GM18499 (cell line): ENCODE measurements around the gene EHHADH.
A peak's percentile ranks its signal among the peaks of the same experiment; 100 is the strongest.
"Not testable (repeated sequence)": the region's sequence is repeated elsewhere in the genome, so short reads cannot be mapped to it uniquely, and the experiment has no call there.

Experiments used
- ATAC-seq: cut with Tn5 transposase; IDR thresholded peaks from one replicate; pipeline ENCODE4 v1.9.1; 2021; ENCODE audit warnings: moderate number of reproducible peaks; ENCODE audit not compliant: insufficient read depth, unreplicated experiment

The EHHADH gene

DNA sequence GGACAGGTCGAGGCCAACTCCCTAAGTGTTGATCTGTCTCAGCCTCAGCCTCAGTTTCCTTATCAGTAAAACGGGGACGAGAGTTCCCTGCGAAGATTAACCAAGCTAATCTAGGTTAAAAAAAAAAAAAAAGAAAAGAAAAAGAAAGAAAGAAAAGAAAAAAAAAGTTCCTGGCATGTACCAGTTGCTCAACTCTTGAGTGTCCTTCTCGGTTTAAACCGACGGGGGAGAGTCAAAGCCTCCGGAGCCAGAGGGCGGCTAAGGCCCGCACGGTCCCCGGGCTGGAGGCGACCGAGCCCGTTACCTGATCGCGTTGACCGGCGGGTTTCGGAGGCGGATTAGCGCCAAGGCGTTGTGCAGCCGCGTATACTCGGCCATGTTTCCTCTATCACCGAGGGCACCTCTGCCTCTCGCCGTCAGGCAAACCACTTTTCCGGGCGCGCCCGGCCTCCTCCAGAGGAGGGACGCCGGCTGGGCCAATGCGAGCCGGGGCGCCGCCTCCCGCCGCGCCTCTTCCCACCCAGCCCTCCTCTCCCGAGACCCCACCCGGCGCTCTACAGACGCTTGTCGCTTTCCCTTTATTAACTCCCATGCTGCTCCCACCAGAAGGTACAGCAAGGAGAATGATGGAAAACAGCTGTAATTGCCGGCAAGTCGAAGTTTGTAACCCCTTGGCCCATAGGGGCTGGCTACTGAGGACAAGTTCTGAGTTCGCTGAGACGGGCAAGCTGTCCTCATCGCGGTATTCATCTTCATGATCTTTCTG is at the start of gene EHHADH:
Gene EHHADH (minus strand): TSS at position 405 of the 766 bp plus-strand sequence. CDS start 27 bp downstream, at position 378.
- ATAC-seq = no peak

DNA sequence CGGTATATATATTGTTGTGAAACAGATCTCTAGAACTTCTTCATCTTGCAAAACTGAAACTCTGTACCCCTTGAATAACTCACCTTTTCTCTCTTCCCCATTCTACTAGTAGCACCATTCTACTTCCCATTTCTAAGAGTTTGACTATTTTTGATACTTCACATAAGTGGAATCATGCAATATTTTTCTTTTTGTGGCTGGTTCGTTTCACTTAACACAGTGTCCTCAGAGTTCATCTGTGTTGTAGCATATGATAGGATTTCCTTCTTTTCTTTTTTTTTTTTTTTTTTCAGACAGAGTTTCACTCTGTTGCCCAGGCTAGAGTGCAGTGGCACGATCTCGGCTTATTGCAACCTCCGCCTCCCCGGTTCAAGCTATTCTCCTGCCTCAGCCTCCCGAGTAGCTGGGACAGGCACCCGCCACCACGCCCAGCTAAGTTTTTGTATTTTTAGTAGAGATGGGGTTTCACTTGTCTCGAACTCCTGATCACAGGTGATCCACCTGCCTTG is 46.1 kb upstream of the EHHADH start:
- ATAC-seq = not testable (repeated sequence)

DNA sequence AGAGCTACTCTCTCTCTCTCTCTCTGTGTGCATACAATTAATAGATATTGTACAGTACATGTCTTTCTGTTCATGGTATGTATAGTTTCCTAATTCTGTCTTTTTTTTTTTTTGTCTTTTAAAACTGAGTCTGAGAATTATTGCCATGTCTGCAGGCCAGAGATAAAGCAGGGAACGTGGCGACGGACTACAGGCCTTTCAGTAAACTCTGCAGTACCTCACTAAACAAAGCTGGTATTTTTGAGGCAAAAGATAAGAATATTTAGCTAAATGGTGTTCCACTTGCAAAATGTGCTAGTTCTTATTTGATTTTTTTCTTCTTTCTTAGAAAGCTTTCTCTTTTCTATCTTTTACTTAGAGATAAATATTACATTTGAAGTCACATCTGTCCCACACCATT is 44.0 kb upstream of the EHHADH start:
- ATAC-seq = no peak

DNA sequence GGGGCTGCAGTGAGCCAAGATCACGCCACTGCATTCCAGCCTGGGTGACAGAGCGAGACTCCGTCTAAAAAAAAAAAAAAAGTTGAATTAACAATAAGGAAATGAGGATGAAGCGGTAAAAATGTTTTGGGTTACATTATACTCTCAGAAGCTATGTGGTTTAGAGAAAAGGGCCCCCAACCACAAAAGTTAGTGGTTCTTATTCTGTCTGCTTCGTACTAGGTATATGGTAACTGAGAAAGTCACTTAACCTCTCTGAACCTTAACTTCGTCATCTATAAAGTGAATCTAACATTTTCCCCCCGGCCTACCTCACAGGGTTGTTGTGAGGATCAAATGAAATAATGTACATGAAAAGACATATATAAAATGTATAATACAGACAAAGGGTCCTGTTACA is 38.4 kb upstream of the EHHADH start:
- no peak for ATAC-seq

DNA sequence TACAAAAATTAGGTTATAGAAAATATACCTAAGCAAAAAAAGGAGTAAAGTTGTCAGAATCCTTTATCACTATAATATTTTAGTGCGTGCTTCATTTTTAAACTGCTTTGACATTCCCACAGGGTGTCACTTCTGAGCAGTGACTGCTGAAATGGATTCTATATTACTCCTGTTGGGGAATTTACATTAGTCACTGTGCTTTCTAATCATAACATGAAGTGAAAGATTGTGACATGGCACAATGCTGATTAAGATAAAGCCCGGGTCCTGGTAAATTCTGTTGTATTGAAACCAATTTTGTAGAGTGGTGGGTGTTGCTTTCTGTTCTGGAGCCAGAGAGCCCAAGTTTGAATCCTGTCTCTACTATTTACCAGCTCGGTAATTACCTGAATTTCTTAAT is 36.4 kb upstream of the EHHADH start:
- no peak for ATAC-seq

DNA sequence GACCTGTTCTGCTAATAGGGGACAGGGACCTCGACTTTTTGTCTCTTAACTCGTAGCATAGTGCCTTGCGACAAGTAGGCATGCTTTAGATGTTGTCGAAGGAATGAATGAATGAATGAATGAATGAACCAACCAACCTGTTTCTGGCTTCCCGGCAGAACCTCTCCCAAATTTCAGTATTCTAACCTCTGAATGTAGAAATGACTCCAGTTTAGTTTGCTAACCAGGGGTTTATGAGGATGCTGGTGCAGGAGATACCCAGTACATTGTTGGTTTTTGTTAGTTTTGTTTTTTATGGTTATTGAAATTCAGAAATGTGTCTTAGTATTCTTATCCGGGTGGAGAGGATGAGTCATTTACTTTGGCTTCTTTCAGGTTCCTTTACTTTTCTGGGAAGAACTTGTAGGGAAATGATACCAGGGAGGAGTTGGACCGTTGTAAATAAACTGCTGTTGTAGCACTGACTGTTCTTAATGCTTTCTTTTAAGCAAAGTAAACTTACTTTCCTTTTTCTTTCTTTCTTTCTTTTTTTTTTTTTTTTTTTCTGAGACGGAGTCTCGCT is 29.6 kb upstream of the EHHADH start:
- ATAC-seq = no peak

DNA sequence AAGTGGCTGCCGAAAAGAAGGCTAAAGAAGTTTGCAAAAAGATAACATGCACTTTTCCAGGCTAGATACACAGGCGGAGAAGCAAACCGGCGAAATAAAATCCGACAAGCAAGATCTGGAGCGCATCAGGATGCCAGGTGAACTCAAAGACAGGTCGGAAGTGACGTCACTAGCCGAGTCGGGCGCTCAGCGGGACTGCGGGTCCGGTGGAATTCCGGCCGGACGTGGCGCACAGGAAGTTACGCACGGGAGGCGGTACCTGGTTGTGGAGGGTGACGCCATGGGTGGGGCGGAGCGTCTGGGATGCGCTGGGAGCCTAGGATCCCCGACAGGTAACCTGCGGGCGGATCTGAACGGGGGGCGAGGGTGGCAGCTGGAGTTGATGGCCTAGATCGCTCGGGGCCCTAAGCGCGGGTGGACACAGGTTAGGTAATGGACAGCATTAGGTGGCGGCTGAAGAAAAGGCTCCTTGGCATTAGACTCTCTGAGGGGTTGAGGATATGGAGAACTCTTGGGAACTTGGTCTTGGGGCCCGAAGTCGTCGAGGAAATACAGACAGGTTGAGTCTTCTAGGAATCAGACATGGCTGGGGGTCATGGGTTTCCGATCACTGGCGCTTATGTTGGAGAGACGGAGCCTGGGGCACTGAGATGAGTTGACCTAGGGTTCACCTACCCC is 29.0 kb upstream of the EHHADH start:
- peak; percentile 88 for ATAC-seq

DNA sequence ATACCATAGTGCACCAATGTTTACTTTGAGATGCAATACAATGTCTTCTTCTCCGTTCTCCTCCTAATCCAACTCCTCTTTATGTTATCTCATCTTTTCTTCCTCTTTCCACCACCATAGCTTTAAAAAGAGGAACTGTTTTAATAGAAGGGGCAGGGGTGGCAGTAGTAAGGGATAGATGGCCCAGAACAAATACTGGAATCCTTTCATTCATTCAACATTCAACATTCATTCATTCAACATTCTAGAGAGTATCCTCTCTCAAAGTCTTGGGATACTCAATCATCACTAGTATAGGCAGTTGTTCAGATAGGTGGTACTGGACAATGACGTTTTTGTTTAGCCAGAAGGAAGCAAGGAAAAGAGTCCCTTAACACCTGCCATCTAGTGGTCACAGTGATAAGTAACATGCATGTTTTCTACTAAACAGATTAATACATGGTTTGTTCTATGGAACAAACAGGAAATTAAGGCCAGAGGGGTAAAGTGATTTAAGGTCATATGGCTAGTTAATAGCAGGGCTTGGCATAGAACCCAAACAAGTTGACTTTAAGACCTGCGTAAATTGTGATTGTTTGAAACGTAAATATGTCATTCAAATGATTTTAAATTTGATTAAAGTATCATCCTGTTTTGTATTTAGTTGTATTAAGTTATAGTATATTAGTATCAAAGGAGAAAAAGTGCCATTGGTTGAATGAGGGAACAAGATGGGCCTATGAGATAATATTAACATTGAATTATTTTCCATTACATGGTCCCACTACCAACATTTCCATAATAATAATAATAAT is 26.9 kb upstream of the EHHADH start:
- no peak for ATAC-seq

DNA sequence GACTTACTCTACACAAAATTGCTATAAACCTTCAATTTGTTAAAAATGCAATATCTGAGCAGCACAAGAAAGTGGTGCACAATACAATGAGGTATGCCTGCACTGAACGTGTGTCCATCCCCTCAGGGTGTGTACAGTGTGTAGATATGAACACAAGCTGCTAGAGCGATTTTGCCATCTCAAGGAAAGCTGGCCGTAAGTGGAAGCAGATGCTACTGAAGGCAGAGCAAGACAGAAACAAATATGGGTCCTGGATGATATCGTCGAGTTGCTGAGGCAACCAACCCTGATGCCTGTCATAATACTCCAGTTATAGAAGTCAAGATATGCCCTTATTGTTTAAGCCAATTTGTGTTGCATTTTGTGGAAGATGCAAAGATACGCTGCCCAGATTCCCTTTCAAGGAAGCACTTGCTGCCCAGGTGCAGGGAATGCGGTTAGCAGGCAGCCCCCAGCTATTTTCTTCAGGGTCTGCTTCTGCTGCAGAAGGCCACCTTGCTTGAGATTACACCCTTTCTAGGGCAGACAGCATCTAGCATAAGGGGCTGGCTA is 25.8 kb upstream of the EHHADH start:
- no peak for ATAC-seq

DNA sequence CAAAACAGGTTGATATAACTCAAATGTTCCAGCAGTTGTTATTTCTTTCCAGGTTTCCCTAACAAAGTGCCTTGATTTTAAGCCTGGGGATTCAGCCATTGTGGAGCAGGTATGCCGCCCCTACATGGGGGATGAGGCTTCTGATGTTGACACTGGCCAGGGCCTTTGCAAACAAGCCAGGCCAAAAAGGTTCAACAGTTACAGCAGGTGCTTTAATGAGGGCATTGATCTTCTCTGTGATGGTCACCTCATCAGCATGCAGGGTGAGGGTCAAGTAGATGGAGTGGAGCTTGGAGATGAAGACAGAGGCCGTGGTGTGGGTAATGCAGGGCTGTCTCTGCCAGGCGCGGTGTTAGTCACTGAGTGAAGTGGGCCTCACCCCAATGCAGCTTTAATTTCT is 22.6 kb upstream of the EHHADH start:
- no peak for ATAC-seq

DNA sequence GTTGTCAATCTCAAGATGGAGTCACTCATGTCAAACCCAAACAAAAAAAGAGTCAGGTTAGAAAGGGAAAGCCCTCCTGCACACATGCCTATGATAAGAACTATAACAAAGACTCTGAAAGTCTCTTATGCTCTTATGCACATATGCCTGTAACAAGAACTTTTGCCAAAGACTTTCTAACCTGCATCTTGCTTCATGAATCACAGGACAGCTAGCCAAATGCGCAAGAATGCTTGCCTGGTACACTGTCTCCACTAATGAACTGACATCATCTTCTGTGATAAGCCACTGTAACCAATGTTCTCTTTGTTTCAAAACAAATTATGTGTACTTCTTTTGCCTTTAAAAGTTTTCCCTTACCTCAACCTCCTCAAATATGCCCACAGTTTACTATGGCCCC is 18.2 kb upstream of the EHHADH start:
- no peak for ATAC-seq

DNA sequence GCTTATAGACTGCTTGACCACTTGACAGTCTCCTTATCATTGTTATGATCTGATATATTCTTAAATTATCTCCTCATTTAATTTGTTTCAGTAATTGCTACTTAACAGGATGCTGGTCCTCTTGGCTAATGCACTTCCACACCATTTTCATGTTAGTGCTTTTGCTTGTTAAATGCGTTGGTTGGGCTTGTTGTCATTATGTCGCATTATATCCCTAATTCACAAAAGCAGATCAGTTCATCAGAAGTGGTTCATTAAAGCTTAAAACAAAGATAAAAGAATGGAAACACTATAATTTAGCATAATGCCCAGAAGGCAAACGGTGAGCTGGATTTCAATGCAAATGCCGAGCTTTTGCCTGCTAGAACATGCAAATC is 17.1 kb upstream of the EHHADH start:
- ATAC-seq = no peak

DNA sequence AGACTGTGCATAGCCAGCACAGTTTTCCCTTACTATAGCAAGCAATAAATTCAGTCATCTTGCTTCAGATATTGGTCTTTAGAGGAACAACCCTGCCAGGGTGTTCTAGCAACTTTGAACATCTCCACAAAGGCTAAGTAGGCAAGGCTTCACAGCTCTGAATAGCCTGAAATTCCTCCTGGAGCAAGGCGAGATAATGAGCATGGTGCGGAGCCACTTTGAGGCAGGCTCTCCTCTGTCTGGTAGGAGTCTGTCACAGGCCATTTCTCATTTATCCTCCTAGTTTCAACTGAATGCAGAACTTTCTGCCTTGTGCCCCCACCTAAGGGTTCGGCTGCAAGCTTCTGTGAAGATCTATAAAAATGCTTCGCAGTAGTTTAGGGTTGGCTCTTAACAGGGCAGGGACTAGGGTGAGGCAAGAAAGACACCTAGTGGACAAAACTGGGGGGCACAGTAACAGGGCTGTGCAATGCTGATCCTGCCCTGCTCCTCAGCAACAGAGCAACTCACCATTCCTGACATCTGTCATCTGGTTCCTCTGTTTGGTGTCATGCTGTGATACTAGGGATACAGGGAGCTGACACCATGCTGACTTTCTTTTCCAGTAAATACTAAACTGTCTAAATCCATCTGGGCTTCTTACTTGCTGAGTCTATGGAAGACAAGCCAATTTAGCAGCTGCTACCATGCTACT is 16.6 kb upstream of the EHHADH start:
- ATAC-seq = no peak

DNA sequence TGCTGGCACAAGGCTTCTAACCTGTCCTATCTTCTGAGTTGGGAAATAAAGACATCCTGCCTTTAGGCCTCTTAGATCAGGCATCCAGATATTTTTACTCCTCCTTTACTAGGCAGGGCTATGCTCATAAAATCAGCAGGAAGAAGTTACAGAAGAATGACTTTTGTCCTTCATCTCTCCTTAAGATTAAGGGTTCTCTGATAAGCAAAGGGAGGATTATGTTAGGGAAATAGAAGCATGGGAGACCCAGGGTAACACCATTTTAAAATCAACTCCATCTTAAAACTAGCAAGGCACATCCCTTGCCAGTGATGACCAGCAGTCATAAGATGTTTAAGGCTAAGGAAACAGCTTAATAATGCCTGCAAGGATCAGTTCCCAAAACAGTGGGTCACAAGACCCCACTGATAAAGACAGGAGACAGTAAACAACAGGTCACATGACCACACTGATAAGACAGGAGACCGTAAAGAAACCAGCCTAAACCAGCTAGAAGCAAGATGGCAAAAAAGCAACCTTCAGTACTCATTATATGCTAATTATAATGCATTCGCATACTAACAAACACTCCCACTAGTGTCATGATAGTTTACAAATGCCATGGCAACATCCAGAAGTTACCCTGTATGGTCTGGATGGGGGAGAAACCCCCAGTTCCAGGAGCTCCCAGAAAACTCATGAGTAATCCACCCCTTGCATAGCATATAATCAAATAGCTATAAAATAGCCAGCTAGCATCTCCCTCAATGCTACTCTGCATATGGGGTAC is 14.5 kb upstream of the EHHADH start:
- no peak for ATAC-seq

DNA sequence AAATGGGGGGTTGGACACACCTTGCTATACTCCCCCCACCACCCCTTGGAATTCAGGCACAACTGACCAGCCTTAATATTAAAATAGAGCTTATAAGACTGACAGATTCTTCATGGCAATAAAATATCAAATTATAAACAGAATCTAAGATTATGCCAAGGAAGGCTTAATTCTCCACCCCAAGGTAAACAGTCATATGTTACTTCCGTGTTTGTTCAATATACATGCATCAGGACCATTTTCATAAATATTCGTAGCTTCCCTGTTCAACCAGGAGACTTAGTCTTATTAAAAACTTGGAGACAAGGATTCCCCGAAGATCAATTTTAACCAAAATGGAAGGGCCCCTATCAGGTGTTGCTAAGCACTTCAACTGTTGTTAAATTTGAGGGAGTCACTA is 13.3 kb upstream of the EHHADH start:
- no peak for ATAC-seq

DNA sequence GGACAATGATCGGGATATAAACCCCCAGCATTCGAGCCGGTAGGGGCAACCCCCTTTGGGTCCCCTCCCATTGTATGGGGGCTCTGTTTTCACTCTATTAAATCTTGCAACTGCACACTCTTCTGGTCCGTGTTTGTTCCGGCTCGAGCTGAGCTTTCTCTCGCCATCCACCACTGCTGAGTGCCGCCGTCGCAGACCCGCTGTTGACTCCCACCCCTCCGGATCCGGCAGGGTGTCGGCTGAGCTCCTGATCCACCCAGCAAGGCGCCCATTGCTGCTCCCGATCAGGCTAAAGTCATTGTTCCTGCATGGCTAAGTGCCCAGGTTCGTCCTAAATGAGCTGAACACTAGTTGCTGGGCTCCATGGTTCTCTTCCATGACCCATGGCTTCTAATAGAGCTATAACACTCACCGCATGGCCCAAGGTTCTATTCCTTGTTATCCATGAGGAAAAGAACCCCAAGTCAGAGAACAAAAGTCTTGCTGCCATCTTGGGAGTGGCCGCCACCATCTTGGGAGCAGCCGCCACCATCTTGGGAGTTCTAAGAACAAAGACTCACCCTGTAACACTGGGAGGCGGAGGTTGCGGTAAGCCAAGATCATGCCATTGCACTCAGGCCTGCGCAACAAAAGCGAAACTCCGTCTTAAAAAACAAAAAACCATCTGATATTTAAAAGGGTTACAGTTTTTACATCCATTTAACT is 11.2 kb upstream of the EHHADH start:
- no peak for ATAC-seq

DNA sequence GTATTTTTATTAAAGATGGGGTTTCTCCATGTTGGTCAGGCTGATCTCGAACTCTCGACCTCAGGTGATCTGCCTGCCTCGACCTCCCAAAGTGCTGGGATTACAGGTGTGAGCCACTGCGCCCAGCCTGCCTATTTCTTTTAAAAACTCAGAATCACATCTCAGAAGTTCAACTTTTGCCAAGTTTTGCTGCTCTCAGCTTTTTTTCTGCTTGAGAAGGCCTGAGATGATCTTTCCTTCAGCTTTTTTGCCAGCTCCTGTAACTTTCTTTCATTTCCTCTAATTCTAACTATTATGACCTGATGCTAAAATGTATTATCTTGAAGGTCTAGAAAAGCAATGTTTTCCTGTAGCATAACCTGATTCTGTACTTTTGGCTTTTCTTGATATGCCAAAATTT is 9.6 kb upstream of the EHHADH start:
- ATAC-seq = no peak

DNA sequence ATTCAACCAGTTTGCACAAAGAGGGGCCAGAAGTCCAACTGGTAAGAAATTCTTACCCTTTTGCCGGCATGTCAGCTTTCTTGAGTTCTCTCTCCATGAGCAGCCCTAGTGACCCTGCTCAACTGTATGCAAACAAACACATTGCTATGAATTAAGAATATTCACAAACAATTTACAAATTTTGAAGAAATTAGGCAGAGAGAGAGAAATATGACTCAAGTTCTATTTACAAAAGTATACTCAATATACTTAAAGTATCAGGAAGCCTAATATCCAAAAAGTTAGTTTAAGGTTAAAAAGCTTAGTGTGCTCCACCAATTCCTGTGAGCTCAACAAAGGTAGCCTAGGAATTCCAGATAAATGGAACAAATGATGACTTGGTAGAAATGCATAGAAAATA is 3.5 kb upstream of the EHHADH start:
- ATAC-seq = no peak

DNA sequence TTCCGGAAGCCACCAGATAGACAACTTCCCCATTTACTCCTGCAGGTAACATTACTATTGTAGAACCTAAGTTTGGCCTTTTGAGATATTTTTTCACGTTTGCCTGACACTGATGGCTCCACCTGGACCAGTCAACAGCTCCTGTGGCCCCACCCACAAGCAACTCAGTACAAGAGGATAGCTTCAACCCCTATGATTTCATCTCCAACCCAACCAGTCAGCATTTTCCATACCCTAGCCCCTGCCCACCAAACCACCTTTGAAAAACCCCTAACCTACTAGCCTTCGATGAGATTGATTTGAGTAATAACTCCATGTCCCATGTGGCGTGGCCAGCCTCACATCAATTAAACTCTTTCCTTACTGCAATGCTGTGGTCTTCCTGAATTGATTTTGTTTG is 950 bp upstream of the EHHADH start:
- ATAC-seq = no peak
